ENCODE data around the gene ZNF710.

ZNF710 gene

GRCh38 chr15:90001683-90002427 is 731 bp downstream of the ZNF710 start:
- ChIA-PET POLR2A (interaction anchor here (0.7 kb wide), 1 partner anchor 10 kb away, joined by 5 read pairs; no protein-coding TSS in a partner anchor), CTCF (interaction anchor here (1.3 to 3.4 kb wide), 2 partner anchors 69 to 77 kb away, joined by 3 to 19 read pairs; no protein-coding TSS in a partner anchor)
- TF ChIP-seq CTCF (IDR thresholded peaks at IDR 0.05; ENCODE audit: control extremely low read depth, extremely low read depth, low read depth, missing control alignments): no peak
- DNase-seq (ENCODE audit: extremely low spot score): peak; percentile 82

GRCh38 chr15:90002428-90002844 is 1.3 kb downstream of the ZNF710 start:
- POLR2A ChIA-PET: no interaction called here
- DNase-seq (ENCODE audit: extremely low spot score): peak; percentile 58
- no peak for TF ChIP-seq CTCF (IDR thresholded peaks at IDR 0.05; ENCODE audit: control extremely low read depth, extremely low read depth, low read depth, missing control alignments)
- CTCF ChIA-PET: interaction anchor here (0.9 to 3.4 kb wide), 4 partner anchors 28 to 241 kb away, joined by 3 to 19 read pairs (median 4); no protein-coding TSS in a partner anchor

GRCh38 chr15:90003736-90004135 is 2.6 kb downstream of the ZNF710 start:
- ChIA-PET CTCF (interaction anchor here (1.2 to 3.4 kb wide), 6 partner anchors 9 to 67 kb away, joined by 3 to 19 read pairs (median 5); no protein-coding TSS in a partner anchor), POLR2A (no interaction called here)
- no peak for TF ChIP-seq CTCF (IDR thresholded peaks at IDR 0.05; ENCODE audit: control extremely low read depth, extremely low read depth, low read depth, missing control alignments)
- DNase-seq (ENCODE audit: extremely low spot score): no peak

GRCh38 chr15:90004252-90004651 is 3.1 kb downstream of the ZNF710 start:
- POLR2A ChIA-PET: no interaction called here
- CTCF ChIA-PET: interaction anchor here (1.3 to 4.4 kb wide), 6 partner anchors 9 to 67 kb away, joined by 3 to 29 read pairs (median 7); no protein-coding TSS in a partner anchor
- DNase-seq (ENCODE audit: extremely low spot score): no peak
- no peak for TF ChIP-seq CTCF (IDR thresholded peaks at IDR 0.05; ENCODE audit: control extremely low read depth, extremely low read depth, low read depth, missing control alignments)

GRCh38 chr15:90004671-90005070 is 3.5 kb downstream of the ZNF710 start:
- DNase-seq (ENCODE audit: extremely low spot score): no peak
- TF ChIP-seq CTCF (IDR thresholded peaks at IDR 0.05; ENCODE audit: control extremely low read depth, extremely low read depth, low read depth, missing control alignments): no peak
- CTCF ChIA-PET: interaction anchor here (1.3 to 4.4 kb wide), 5 partner anchors 11 to 66 kb away, joined by 4 to 29 read pairs (median 8); no protein-coding TSS in a partner anchor
- POLR2A ChIA-PET: no interaction called here

- CTCF ChIA-PET: interaction anchor here (1.0 to 4.4 kb wide), 6 partner anchors 13 to 108 kb away, joined by 3 to 29 read pairs (median 4); no protein-coding TSS in a partner anchor
- POLR2A ChIA-PET: no interaction called here
- TF ChIP-seq CTCF (IDR thresholded peaks at IDR 0.05; ENCODE audit: control extremely low read depth, extremely low read depth, low read depth, missing control alignments): no peak
- no peak for DNase-seq (ENCODE audit: extremely low spot score)
Measured at GRCh38 chr15:90006217-90007075, 5.3 kb downstream of the ZNF710 start.
